IMR-90 (cell line): ENCODE measurements around the gene RAD51C. TPM values are rescaled to one million over a fixed set of nuclear protein-coding genes. Genes with fewer than 3 reads are reported as not detected.

Experiments
- ATAC-seq: fragments of 200-7000 bp; cut with Tn5 transposase; 2 replicates; pipeline ENCODE4 v1.9.1; 2020; ENCODE audit warnings: low read depth, mild to moderate bottlenecking, moderate library complexity
- BruUV-seq: library from RNA; stranded (reverse); fragments of 400-500 nt; replicated peaks from 2 replicates; lab custom pipeline; 2021; lab: Mats Ljungman, UMichigan
- CTCF ChIA-PET: fragments of 300-600 bp; formaldehyde crosslinking; extraction: SDS; loops from one replicate; lab custom pipeline; 2021; ENCODE audit warnings: antibody characterized with exemption; lab: Yijun Ruan, JAX
- POLR2A ChIA-PET: fragments of 300-600 bp; sonication (Branson Sonifier 250); formaldehyde crosslinking; loops from one replicate; lab custom pipeline; 2022; ENCODE audit warnings: antibody characterized with exemption; ENCODE audit not compliant: unreplicated experiment; lab: Charles Lee
- DNase-seq: peaks from one replicate; pipeline ENCODE4 v3.0.0; 2013
- H2AFZ ChIP-seq: replicated peaks from 2 replicates; pipeline ENCODE3; 2013; ENCODE audit warnings: low read length, mild to moderate bottlenecking; ENCODE audit not compliant: poor library complexity
- H2AK5ac ChIP-seq: 2 replicates; pipeline ENCODE4 v1.6.1; 2013; ENCODE audit warnings: low read depth, low read length, inconsistent platforms
- H2AK9ac ChIP-seq: replicated peaks from 2 replicates; pipeline ENCODE3; 2013; ENCODE audit warnings: mild to moderate bottlenecking, low read depth, low read length, moderate library complexity; ENCODE audit not compliant: poor library complexity
- H2BK120ac ChIP-seq: 2 replicates; pipeline ENCODE4 v1.6.1; 2013; ENCODE audit warnings: low read depth, low read length, inconsistent platforms
- H2BK15ac ChIP-seq: 3 replicates; pipeline ENCODE4 v1.6.1; 2013; ENCODE audit warnings: low read depth, low read length, inconsistent platforms
- H2BK20ac ChIP-seq: 2 replicates; pipeline ENCODE4 v1.6.1; 2013; ENCODE audit warnings: low read depth, mild to moderate bottlenecking, inconsistent platforms, low read length, moderate library complexity
- H2BK5ac ChIP-seq: 2 replicates; pipeline ENCODE4 v1.6.1; 2013; ENCODE audit warnings: mild to moderate bottlenecking, low read depth, low read length, inconsistent platforms; ENCODE audit not compliant: poor library complexity, severe bottlenecking
- H3K14ac ChIP-seq: replicated peaks from 2 replicates; pipeline ENCODE4 v1.6.1; 2013; ENCODE audit warnings: low read depth, low read length, inconsistent platforms
- H3K18ac ChIP-seq: 2 replicates; pipeline ENCODE4 v1.6.1; 2013; ENCODE audit warnings: low read depth, low read length, control low read depth
- H3K23ac ChIP-seq: 2 replicates; pipeline ENCODE4 v1.6.1; 2013; ENCODE audit warnings: low read depth, low read length, inconsistent platforms
- H3K27ac ChIP-seq: 2 replicates; pipeline ENCODE4 v1.5.1; 2013; ENCODE audit warnings: mild to moderate bottlenecking, control low read depth, low read length; ENCODE audit not compliant: insufficient read depth
- H3K27me3 ChIP-seq: 2 replicates; pipeline ENCODE4 v1.6.1; 2013; ENCODE audit warnings: low read length; ENCODE audit not compliant: control insufficient read depth, insufficient read depth
- H3K36me3 ChIP-seq: 2 replicates; pipeline ENCODE4 v1.6.1; 2013; ENCODE audit warnings: low read length, mixed read lengths; ENCODE audit not compliant: control insufficient read depth, insufficient read depth
- H3K4ac ChIP-seq: 2 replicates; pipeline ENCODE4 v1.6.1; 2013; ENCODE audit warnings: low read depth, low read length, inconsistent platforms
- H3K4me1 ChIP-seq: 2 replicates; pipeline ENCODE4 v1.6.1; 2013; ENCODE audit warnings: low read length, mixed read lengths; ENCODE audit not compliant: control insufficient read depth, insufficient read depth
- H3K4me2 ChIP-seq: 2 replicates; pipeline ENCODE4 v1.6.1; 2013; ENCODE audit warnings: low read depth, mild to moderate bottlenecking, control low read depth, low read length, moderate library complexity
- H3K4me3 ChIP-seq: 2 replicates; pipeline ENCODE4 v1.5.1; 2013; ENCODE audit warnings: low read depth, mild to moderate bottlenecking, control low read depth, low read length, moderate library complexity; ENCODE audit not compliant: insufficient read depth
- H3K56ac ChIP-seq: 2 replicates; pipeline ENCODE4 v1.6.1; 2013; ENCODE audit warnings: low read length, inconsistent platforms; ENCODE audit not compliant: insufficient read depth; ENCODE audit errors: extremely low read depth
- H3K79me1 ChIP-seq, 2 experiments: 2 replicates each; pipeline ENCODE4 v1.6.1; 2013; ENCODE audit warnings: low read length in 2 of 2, inconsistent platforms in 1 of 2, low read depth in 1 of 2
- H3K9ac ChIP-seq: 2 replicates; pipeline ENCODE4 v1.6.1; 2013; ENCODE audit warnings: low read depth, low read length, control low read depth
- H3K9me1 ChIP-seq: 2 replicates; pipeline ENCODE4 v1.6.1; 2013; ENCODE audit warnings: low read length, inconsistent platforms; ENCODE audit not compliant: insufficient read depth
- H3K9me3 ChIP-seq: 2 replicates; pipeline ENCODE4 v1.6.1; 2013; ENCODE audit warnings: low read length; ENCODE audit not compliant: control insufficient read depth, insufficient read depth
- H4K20me1 ChIP-seq: 2 replicates; pipeline ENCODE4 v1.6.1; 2013; ENCODE audit warnings: low read length, inconsistent platforms; ENCODE audit not compliant: insufficient read depth
- H4K5ac ChIP-seq: 2 replicates; pipeline ENCODE4 v1.6.1; 2013; ENCODE audit warnings: mild to moderate bottlenecking, low read depth, low read length, control low read depth
- H4K8ac ChIP-seq, 2 experiments: 2 replicates each; pipeline ENCODE4 v1.6.1; 2013; ENCODE audit warnings: low read depth in 2 of 2, low read length in 2 of 2, control low read depth in 1 of 2, inconsistent platforms in 1 of 2
- H4K91ac ChIP-seq: 2 replicates; pipeline ENCODE4 v1.6.1; 2013; ENCODE audit warnings: low read depth, low read length, inconsistent platforms; ENCODE audit not compliant: insufficient read depth
- CEBPB ChIP-seq: IDR thresholded peaks from 2 replicates; pipeline ENCODE4 v1.6.1; 2012; ENCODE audit warnings: low read depth, low read length, improper control_type of control experiment
- CHD1 ChIP-seq: IDR thresholded peaks from 2 replicates; pipeline ENCODE4 v1.6.1; 2012; ENCODE audit warnings: low read depth, low read length, improper control_type of control experiment
- FOS ChIP-seq: fragments of 150-350 bp; IDR thresholded peaks from 2 replicates; pipeline ENCODE4 v1.6.1; 2016; ENCODE audit warnings: low read depth, low read length
- MAFK ChIP-seq: IDR thresholded peaks from 2 replicates; pipeline ENCODE4 v1.6.1; 2012; ENCODE audit warnings: low read depth, low read length, improper control_type of control experiment
- MAZ ChIP-seq: IDR thresholded peaks from 2 replicates; pipeline ENCODE4 v1.6.1; 2012; ENCODE audit warnings: low read depth, mild to moderate bottlenecking, low read length, improper control_type of control experiment, moderate library complexity, borderline replicate concordance
- POLR2A ChIP-seq: IDR thresholded peaks from 2 replicates; pipeline ENCODE4 v1.6.1; 2012; ENCODE audit warnings: mild to moderate bottlenecking, low read depth, low read length
- RAD21 ChIP-seq: IDR thresholded peaks from 2 replicates; pipeline ENCODE4 v1.6.1; 2012; ENCODE audit warnings: low read length, improper control_type of control experiment
- RCOR1 ChIP-seq: IDR thresholded peaks from 2 replicates; pipeline ENCODE4 v1.6.1; 2012; ENCODE audit warnings: mild to moderate bottlenecking, low read length, improper control_type of control experiment; ENCODE audit not compliant: insufficient replicate concordance
- RFX5 ChIP-seq: IDR thresholded peaks from 2 replicates; pipeline ENCODE4 v1.8.0; 2012; ENCODE audit warnings: low read depth, mild to moderate bottlenecking, low read length, moderate library complexity
- WGBS, 2 experiments: methylation state at CpG; one replicate each; pipeline versions ENCODE4 v1.1.5 to v1.1.7; 2013; ENCODE audit warnings: missing lambda C conversion rate in 2 of 2; ENCODE audit not compliant: insufficient read length in 1 of 2; ENCODE audit errors: extremely low coverage in 2 of 2; 5-methylcytosine and 5-hydroxymethylcytosine counted together
- dilution Hi-C: fragments of 300-500 bp; cut with HindIII; formaldehyde crosslinking; loops from one replicate; pipeline ENCODE4 v1.14.3; 2018; ENCODE audit warnings: low sequenced_read_pairs; ENCODE audit not compliant: unreplicated experiment
- in situ Hi-C: fragments of 300-500 bp; cut with MboI; formaldehyde crosslinking; loops from 3 replicates; pipeline ENCODE4 v1.14.3; 2019; ENCODE audit warnings: low sequenced_read_pairs, inconsistent platforms, mixed read lengths
- intact Hi-C: fragments of 100-400 bp; cut with micrococcal nuclease; formaldehyde crosslinking; loops from 2 replicates; pipeline ENCODE4 v1.10.0; 2022
- polyA plus RNA-seq, 3 experiments: library from polyadenylated mRNA; depleted of rRNA; stranded (reverse); fragments of >200 nt; gene quantifications; 2 replicates each; pipeline ENCODE4 v1.2.3, GENCODE V29; 2012; ENCODE audit warnings: low replicate concordance in 1 of 3
- total RNA-seq: library from RNA; depleted of rRNA; stranded (reverse); fragments of >200 nt; gene quantifications from 2 replicates; pipeline ENCODE4 v1.2.3, GENCODE V29; 2012
- TF ChIP-seq, protein P1 (sequence below): fragments of 150-350 bp; IDR thresholded peaks from 2 replicates; pipeline ENCODE4 v1.6.1; 2016; ENCODE audit warnings: low read depth, mild to moderate bottlenecking, low read length, moderate library complexity, borderline replicate concordance
- TF ChIP-seq, protein P2 (sequence below): fragments of 150-350 bp; IDR thresholded peaks from 2 replicates; pipeline ENCODE4 v1.6.1; 2017; ENCODE audit warnings: mild to moderate bottlenecking, antibody characterized with exemption, low read length, low read depth

Gene RAD51C
- total and polyA plus RNA-seq, 2 of the 4 experiments (the other 2 are of a cell fraction): 21.1 to 28.3 TPM

DNA sequence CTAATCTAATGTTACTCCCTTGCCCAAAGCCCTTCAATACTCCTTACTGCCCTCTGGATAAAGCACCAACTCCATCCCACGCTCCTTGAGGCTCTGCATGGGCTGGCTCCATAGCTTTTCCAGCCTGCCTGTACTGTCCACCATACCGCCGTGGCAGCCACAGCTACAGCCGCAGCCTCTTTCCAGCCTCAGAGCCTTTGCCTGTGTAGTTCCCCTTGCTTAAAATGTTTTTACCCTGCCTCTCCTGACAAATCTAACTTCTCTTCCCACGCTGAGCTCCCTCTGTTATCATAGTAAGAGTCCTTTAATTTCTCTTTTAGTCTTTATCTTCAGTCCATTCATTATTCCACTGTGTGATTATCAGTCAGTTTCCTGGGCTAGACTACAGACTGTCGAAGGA lies 22.5 kb upstream of the RAD51C start:
- no peak overlapping the region for H3K27ac ChIP-seq
- ChIA-PET CTCF (no interaction called here), POLR2A (no interaction called here)
- no peak overlapping the region for H3K56ac ChIP-seq
- no peaks in the 10 kb centered on the region; the same call in 1 of the 2 replicates for H3K4me1 ChIP-seq
- H2AK9ac ChIP-seq: no peak overlapping the region
- TF ChIP-seq MAZ: no peak
- no peak for TF ChIP-seq CEBPB
- TF ChIP-seq MAFK: no peak
- no peak for TF ChIP-seq RAD21
- TF ChIP-seq POLR2A: no peak
- no peak for TF ChIP-seq RCOR1
- TF ChIP-seq RFX5: no peak
- TF ChIP-seq CHD1: no peak
- TF ChIP-seq, protein P1, sequence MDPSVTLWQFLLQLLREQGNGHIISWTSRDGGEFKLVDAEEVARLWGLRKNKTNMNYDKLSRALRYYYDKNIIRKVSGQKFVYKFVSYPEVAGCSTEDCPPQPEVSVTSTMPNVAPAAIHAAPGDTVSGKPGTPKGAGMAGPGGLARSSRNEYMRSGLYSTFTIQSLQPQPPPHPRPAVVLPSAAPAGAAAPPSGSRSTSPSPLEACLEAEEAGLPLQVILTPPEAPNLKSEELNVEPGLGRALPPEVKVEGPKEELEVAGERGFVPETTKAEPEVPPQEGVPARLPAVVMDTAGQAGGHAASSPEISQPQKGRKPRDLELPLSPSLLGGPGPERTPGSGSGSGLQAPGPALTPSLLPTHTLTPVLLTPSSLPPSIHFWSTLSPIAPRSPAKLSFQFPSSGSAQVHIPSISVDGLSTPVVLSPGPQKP: no peak
- TF ChIP-seq, protein P2, sequence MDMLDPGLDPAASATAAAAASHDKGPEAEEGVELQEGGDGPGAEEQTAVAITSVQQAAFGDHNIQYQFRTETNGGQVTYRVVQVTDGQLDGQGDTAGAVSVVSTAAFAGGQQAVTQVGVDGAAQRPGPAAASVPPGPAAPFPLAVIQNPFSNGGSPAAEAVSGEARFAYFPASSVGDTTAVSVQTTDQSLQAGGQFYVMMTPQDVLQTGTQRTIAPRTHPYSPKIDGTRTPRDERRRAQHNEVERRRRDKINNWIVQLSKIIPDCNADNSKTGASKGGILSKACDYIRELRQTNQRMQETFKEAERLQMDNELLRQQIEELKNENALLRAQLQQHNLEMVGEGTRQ: no peak
- TF ChIP-seq FOS: no peak
- H3K18ac ChIP-seq: no peak overlapping the region
- no peak overlapping the region for H3K4me3 ChIP-seq
- H3K27me3 ChIP-seq: no peaks in the 10 kb centered on the region
- no peaks in the 10 kb centered on the region for H3K36me3 ChIP-seq
- H2AFZ ChIP-seq: no peak overlapping the region
- H3K4ac ChIP-seq: no peak overlapping the region
- H2BK15ac ChIP-seq: no peak overlapping the region
- no peak overlapping the region for H2AK5ac ChIP-seq
- ATAC-seq (no peak), DNase-seq (no peak)
- H2BK20ac ChIP-seq: no peak overlapping the region
- no peak overlapping the region for H3K23ac ChIP-seq
- dilution Hi-C loops (no loop called here), in situ Hi-C loops (no loop called here), intact Hi-C loops (no loop called here)
- H3K9me3 ChIP-seq: no peaks in the 10 kb centered on the region
- no peak overlapping the region for H3K9ac ChIP-seq
- no peak overlapping the region for H3K14ac ChIP-seq
- 43% methylated on average over 4 of the region's 6 CpGs; no CpG with 5 or more reads in 1 of the 2 experiments for WGBS, 2 experiments
- peaks cover 7% of the 10 kb centered on the region for H3K9me1 ChIP-seq
- no peak overlapping the region for H2BK5ac ChIP-seq
- no peaks in the 10 kb centered on the region for H4K20me1 ChIP-seq
- BruUV-seq: no TSS peak
- H3K4me2 ChIP-seq: no peak overlapping the region
- H4K8ac ChIP-seq: no peak overlapping the region
- H4K5ac ChIP-seq: no peak overlapping the region
- no peaks in the 10 kb centered on the region for H3K79me1 ChIP-seq
- no peak overlapping the region for H2BK120ac ChIP-seq
- H4K91ac ChIP-seq: no peak overlapping the region
